TTC549 (cell line): ENCODE data around the gene ADGRD2.

Experiments
- FAIRE-seq: peaks from 2 replicates; lab custom pipeline; 2012; peaks lifted over from hg19 to GRCh38; lab: Jason Lieb, UNC

The ADGRD2 gene

GRCh38 chr9:124437086-124437485, 13.2 kb upstream of the ADGRD2 start:
- no peak for FAIRE-seq

GRCh38 chr9:124438091-124438490, 12.2 kb upstream of the ADGRD2 start:
- FAIRE-seq, result no peak

GRCh38 chr9:124439086-124439485, 11.2 kb upstream of the ADGRD2 start:
- no peak for FAIRE-seq

- FAIRE-seq, result no peak
Measured at GRCh38 chr9:124439686-124440243, 10.5 kb upstream of the ADGRD2 start.

GRCh38 chr9:124440786-124441185, 9.5 kb upstream of the ADGRD2 start:
- no peak for FAIRE-seq

GRCh38 chr9:124441291-124441690, 9.0 kb upstream of the ADGRD2 start:
- no peak for FAIRE-seq

GRCh38 chr9:124442379-124442778, 7.9 kb upstream of the ADGRD2 start:
- FAIRE-seq, result no peak

- FAIRE-seq, result no peak
Measured at GRCh38 chr9:124442826-124443225, 7.4 kb upstream of the ADGRD2 start.

- no peak for FAIRE-seq
Measured at GRCh38 chr9:124443625-124444024, 6.6 kb upstream of the ADGRD2 start.

GRCh38 chr9:124444166-124444565, 6.1 kb upstream of the ADGRD2 start:
- no peak for FAIRE-seq

- FAIRE-seq, result no peak
Measured at GRCh38 chr9:124447297-124447661, 3.0 kb upstream of the ADGRD2 start.

- no peak for FAIRE-seq
Measured at GRCh38 chr9:124448019-124448418, 2.2 kb upstream of the ADGRD2 start.

- FAIRE-seq, result no peak
Measured at GRCh38 chr9:124449381-124450151, 685 bp upstream of the ADGRD2 start.

GRCh38 chr9:124450931-124451661, 845 bp downstream of the ADGRD2 start:
- no peak for FAIRE-seq

- no peak for FAIRE-seq
Measured at GRCh38 chr9:124452326-124452725, 2.1 kb downstream of the ADGRD2 start.

GRCh38 chr9:124452841-124453585, 2.8 kb downstream of the ADGRD2 start:
- no peak for FAIRE-seq

GRCh38 chr9:124453586-124454191, 3.4 kb downstream of the ADGRD2 start:
- no peak for FAIRE-seq

- no peak for FAIRE-seq
Measured at GRCh38 chr9:124454296-124454695, 4.0 kb downstream of the ADGRD2 start.

- no peak for FAIRE-seq
Measured at GRCh38 chr9:124454791-124455443, 4.7 kb downstream of the ADGRD2 start.

GRCh38 chr9:124455820-124456219, 5.6 kb downstream of the ADGRD2 start:
- FAIRE-seq, result no peak

- FAIRE-seq, result no peak
Measured at GRCh38 chr9:124456341-124457078, 6.3 kb downstream of the ADGRD2 start.
